Activated CD8-positive, alpha-beta memory T cell treated with anti-CD3 and anti-CD28 coated beads for 36 hours (primary cell): ENCODE results near the gene UCHL5. TPM values are rescaled to one million over a fixed set of nuclear protein-coding genes. Genes with fewer than 3 reads are reported as not detected.

Experiments used
- CTCF ChIA-PET: fragments of 350-600 bp; sonication (Branson Sonifier 250); formaldehyde crosslinking; loops from one replicate; lab custom pipeline; 2021; ENCODE audit warnings: antibody characterized with exemption; lab: Charles Lee
- POLR2A ChIA-PET: fragments of 350-600 bp; sonication (Branson Sonifier 250); formaldehyde crosslinking; loops from one replicate; lab custom pipeline; 2021; ENCODE audit warnings: antibody characterized with exemption; lab: Charles Lee
- total RNA-seq, 2 experiments: library from RNA; stranded (reverse); gene quantifications; one replicate each; pipeline ENCODE4 v1.2.3, GENCODE V29; 2021

Gene UCHL5, protein sequence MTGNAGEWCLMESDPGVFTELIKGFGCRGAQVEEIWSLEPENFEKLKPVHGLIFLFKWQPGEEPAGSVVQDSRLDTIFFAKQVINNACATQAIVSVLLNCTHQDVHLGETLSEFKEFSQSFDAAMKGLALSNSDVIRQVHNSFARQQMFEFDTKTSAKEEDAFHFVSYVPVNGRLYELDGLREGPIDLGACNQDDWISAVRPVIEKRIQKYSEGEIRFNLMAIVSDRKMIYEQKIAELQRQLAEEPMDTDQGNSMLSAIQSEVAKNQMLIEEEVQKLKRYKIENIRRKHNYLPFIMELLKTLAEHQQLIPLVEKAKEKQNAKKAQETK
- total RNA-seq, result 100 to 1,000 TPM; 112 to 118 TPM

DNA sequence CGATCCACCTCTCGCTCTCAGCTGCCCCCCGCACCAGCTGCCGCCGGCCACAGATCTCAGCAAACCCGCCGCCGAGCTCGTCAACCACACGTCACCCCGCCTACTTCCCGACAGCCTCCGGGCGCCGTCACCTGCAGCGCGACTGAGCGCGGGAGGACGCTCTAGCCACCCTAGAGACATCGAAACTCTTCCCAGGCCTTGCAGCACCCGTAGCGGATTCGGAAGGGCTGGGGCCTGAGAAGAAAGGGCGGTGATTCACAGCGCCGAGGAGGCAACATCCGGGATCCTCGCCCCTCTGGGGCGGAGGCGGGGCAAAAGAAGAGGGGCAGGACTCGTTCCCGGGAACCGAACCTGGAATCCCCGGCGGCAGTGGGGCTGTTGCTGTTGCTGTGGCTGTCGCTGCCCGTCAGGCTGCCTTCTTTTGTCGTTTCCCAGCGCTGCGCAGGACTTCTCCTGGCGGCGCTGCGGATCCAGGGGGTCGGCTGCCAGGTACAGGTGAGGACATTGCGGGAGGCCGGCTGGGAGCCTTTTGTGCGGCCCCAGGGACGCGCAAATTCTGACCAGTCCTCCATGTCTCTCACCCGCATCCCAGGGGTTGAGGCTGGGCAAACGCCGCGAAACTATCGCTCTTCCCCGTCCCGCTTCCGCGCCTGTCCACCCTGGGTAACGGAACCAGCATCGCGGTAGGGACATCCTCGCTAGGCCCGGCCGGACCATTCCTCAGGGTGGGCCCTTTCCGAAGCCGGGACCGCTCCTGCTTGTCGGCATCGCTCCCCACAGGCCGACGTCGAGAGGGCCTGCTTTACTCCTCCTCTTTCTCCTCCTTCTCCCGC, at the start of gene UCHL5, which contains the start of gene RO60:
Gene UCHL5, minus strand, starts transcription at position 79 of the 833 bp plus-strand sequence. CDS start 100 bp downstream, outside the sequence.
Gene RO60, plus strand, starts transcription at position 331 of the 833 bp plus-strand sequence. CDS start 9,443 bp downstream, outside the sequence.
- ChIA-PET CTCF (interaction anchor here (0.7 to 2.0 kb wide), 7 partner anchors 10 to 252 kb away, joined by 3 to 9 read pairs (median 5); partner anchors contain the start of genes CDC73 and GLRX2), POLR2A (interaction anchor here (0.9 to 2.3 kb wide), 8 partner anchors 10 to 252 kb away, joined by 3 to 23 read pairs (median 9); partner anchors contain the start of genes CDC73, GLRX2 and RGS2)

DNA sequence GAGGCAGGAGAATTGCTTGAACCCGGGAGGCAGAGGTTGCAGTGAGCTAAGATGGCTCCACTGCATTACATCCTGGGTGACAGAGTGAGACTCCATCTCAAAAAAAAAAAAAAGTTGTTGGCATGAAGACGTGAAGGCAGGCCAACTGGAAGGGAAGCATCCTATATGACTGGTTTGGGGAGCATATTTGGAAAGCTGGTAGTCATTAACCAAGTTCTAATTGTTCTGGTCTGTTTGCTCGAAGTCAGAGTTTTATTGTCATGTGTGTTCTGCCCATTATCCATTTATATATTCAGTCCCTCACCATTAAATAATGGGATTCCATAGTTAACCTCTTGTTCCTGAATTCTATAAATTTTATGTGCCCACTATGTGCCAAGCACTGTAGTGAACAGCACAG, 49.3 kb upstream of the UCHL5 start:
- ChIA-PET POLR2A (no interaction called here), CTCF (interaction anchor here (1.0 to 1.2 kb wide), 2 partner anchors 11 to 13 kb away, joined by 3 read pairs; no protein-coding TSS in a partner anchor)

DNA sequence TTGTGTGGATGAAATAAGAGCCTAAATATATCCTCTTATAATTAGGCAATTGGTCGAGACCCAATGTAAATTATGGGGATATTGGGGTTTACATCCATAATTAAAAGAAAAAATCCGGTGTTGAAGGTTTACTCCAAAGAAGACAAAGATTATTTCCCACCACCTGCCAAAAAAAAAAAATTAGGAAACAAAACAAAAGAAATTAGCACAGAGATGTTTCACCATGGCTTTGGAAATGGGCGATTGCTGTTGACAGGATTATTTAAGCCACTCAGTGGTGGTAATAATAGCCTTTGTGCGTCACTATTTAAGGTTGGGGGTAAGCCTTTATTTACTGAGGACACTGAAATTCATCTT, 46.6 kb upstream of the UCHL5 start:
- ChIA-PET POLR2A (interaction anchor here (1.2 to 2.0 kb wide), 2 partner anchors 16 to 47 kb away, joined by 8 to 10 read pairs; partner anchors contain the start of genes CDC73, RO60 and UCHL5), CTCF (interaction anchor here (0.9 to 2.1 kb wide), 2 partner anchors 17 to 47 kb away, joined by 4 to 9 read pairs; partner anchors contain the start of genes RO60 and UCHL5)

DNA sequence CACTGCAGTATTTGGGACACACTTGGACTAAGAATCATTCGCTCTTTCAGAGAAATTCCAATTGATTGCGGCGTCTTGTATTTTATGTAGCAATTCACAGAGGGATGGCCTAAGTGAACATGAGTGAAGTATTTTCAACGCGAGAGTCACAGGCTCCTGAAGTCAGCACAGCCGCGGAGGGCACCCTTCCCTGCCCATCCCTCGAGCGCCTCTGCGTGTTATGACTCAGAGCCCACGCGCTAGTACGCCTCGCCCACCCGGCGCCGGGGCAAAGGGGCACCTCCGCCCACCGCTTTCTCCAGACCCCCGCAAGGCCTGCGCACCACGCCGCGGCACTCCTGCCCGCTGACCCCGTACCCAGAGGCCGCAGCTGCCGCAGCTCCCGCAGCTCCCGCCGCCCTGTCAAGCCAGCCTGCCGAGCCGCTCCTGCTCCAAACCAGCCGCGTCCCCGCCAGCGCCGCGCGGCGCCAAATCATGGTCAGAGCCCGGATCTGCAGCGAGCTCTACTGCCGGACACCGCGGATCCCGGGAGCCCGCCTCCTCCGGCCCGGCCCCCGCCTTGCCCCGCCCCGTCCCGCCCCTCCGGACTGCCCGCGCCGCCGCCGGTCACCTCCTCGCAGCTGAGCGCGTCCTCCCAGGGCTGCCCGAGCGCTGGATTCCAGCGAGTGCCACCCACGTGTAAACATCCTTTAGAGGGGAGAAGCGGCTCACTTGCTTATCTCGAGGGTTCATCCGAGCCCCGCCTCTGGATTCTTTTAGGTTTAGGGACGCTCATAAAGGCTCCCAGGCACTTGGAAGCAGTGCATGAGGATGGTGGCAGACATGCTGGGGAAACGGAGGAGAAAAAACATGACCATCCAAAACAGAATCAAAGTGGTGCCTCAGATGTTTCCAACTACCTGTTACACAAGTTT, 46.0 kb upstream of the UCHL5 start, which contains the start of gene GLRX2:
Gene GLRX2, minus strand, starts transcription at position 508 of the 914 bp plus-strand sequence. Its CDS starts 32 bp downstream, at position 476.
- POLR2A ChIA-PET, result interaction anchor here (1.2 to 2.0 kb wide), 3 partner anchors 12 to 47 kb away, joined by 4 to 10 read pairs (median 8); partner anchors contain the start of genes CDC73, RO60 and UCHL5
- CTCF ChIA-PET, result interaction anchor here (0.9 to 2.1 kb wide), 5 partner anchors 16 to 47 kb away, joined by 3 to 9 read pairs (median 4); partner anchors contain the start of genes RO60 and UCHL5

DNA sequence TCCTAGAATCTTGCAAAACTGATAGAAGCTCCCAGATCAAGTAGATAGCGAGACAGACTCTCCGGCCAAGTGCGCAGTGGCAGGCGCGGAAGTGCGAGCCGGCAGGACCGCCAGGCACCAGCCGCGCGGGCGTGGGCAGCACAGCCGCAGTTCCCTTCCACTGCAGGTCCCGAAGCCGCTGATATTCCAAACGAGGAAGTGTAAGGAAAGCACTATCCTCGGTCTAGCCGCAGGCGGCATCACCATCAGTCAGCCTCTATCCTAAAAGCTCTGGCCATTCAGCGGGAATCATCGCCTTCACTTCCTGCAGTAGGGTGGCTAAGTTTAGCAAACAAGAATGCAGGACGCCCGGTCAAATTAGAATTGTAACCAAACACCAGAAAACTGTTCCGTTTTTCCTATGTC, 45.3 kb upstream of the UCHL5 start:
- ChIA-PET POLR2A (interaction anchor here (0.7 to 2.0 kb wide), 5 partner anchors 11 to 82 kb away, joined by 4 to 12 read pairs (median 8); partner anchors contain the start of genes CDC73, RO60 and UCHL5), CTCF (interaction anchor here (1.1 to 2.1 kb wide), 5 partner anchors 17 to 46 kb away, joined by 3 to 9 read pairs (median 4); partner anchors contain the start of genes RO60 and UCHL5)

DNA sequence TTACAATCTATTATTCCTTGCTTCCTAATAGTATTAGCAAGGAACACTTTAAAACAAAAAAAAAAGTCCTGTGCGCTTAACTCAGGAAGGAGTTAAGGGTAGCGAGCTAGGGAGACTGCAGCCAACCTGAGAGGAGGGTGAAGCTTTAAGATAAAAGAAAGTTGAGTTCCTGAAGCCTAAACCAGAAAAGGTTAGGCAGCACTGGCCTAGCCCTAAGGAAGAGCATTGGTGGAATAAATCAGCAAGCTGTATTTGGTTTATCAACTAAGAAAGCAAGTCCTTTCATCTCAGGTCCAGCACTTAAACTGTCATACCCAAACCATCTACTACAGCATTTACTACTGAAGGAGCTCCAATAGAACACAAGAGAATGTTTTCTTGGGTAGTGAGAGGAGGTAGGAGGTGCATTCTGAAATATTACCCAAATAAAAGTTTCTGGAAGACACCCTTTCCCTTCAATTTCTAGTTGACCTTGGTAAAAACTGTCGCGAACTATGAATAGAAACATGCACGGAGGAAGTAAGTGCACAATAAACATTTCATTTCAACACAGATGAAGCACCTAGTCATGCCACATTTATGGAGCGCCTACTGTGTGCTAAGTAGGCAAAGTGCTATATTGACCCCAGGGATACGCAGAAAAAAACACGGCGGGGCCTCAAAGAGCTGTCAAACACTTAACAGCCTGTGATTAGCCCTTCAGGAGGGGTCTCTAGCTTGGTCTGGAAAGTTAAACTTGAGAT, 44.8 kb upstream of the UCHL5 start:
- POLR2A ChIA-PET, result interaction anchor here (0.7 to 2.0 kb wide), 4 partner anchors 11 to 82 kb away, joined by 4 to 12 read pairs (median 6); partner anchors contain the start of genes CDC73, RO60 and UCHL5
- CTCF ChIA-PET, result interaction anchor here (1.1 to 2.1 kb wide), 4 partner anchors 19 to 45 kb away, joined by 3 to 9 read pairs (median 4); partner anchors contain the start of genes RO60 and UCHL5

DNA sequence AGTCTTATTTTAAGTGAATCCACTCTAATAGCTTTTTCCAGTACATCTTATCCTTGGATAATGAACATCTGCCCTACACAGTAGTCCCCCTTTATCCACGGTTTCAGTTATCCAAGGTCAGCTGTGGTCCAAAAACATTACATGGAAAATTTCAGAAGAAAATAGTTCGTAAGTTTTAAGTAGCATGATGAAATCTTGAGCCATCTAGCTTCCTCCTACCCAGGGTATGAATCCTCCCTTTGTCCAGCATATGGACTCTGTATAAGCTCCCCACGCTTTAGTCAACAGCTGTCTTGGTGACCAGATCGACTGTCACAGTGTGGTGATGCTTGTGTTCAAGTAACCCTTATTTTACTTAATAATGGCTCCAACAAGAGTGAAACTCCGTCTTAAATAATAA, 43.5 kb upstream of the UCHL5 start:
- POLR2A ChIA-PET, result no interaction called here
- CTCF ChIA-PET, result no interaction called here

DNA sequence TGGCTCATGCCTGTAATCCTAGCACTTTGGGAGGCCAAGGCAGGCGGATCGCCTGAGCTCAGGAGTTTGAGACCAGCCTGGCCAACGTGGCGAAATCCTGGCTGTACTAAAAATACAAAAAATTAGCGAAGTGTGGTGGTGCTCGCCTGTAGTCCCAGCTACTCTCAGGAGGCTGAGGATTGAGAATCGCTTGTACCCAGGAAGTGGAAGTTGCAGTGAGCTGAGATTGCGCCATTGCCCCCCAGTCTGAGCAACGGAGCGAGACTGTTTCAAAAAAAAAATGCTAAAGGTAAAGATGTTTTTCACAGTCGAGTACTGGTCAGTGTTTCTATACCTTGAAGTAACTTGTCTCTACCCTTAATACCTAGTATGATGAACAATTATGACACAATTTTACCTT, 35.0 kb upstream of the UCHL5 start:
- ChIA-PET CTCF (interaction anchor here (0.6 kb wide), 1 partner anchor 23 kb away, joined by 3 read pairs; no protein-coding TSS in a partner anchor), POLR2A (interaction anchor here (1.9 kb wide), 1 partner anchor 10 kb away, joined by 4 read pairs; the partner anchor contains the start of gene GLRX2)

DNA sequence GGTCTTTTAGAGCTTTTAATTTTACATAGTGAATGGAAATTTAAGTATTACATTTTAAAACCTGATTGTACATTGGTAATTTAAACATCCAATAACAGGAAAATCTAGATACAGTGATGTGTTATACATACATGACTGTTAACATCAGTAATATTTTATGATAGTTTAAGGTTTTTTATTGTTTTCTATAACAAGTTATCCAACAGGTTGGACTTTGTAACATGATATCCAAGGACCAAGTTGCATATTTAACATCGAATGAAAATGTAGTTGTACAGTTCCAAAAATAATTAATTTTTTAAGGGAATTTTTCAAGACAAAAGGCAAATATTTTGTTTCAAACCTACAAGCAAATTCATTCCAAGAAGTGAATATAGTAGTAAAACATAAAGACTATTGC, 31.7 kb upstream of the UCHL5 start:
- POLR2A ChIA-PET, result no interaction called here
- CTCF ChIA-PET, result no interaction called here

DNA sequence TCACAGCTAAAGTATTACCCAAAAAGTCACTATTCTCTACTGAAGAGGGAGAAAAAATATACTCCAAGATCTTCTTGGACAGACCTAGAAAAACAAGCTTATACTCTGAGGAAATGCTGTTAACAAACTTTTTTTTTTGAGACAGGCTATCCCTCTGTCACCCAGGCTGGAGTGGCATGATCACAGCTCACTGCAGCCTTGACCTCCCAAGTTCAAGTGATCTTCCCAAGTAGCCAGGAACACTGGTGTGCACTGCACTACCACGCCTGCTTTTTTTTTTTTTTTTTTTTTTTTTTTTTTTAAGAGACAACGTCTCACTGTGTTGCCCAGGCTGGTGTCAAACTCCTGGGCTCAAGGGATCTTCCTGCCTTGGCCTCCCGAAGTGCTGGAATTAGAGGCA, 28.7 kb upstream of the UCHL5 start:
- POLR2A ChIA-PET, result no interaction called here
- CTCF ChIA-PET, result no interaction called here

DNA sequence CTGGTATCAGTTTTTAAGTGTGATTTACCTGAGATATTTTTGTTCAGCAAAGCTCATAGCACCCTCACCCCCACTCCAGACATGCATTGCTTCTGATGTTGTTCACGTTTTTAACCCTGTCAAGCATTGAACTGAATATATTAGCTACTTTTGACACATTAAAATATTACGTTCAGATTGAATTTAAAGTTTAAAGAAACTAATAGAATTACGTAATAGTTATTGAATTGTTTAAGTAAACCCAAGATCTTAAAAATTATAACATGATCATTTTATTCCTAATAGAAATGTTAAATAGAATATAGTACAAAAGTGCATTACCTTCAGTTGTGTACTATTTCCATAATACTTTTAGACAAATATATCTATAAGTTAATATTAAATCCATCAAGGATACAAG, 27.2 kb upstream of the UCHL5 start:
- ChIA-PET POLR2A (no interaction called here), CTCF (no interaction called here)

DNA sequence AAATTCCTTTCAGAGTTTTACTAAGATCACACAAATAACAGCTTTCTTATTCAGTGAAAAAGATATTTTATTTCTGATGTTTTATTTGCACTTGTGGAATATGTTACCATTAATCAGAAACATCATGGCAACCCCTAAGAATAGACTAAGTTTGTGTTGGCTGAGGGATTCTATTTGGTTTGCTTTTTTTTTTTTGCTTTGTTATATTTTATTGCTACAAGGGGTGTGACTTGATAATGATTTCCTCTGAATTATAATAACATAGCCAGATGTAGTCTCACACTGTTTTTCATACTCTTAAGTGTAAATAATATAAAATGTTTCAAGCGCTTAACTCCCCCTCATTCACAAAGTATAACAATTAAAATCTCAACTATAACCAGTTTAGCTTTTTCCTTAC, 26.1 kb upstream of the UCHL5 start:
- POLR2A ChIA-PET, result interaction anchor here (0.8 kb wide), 1 partner anchor 27 kb away, joined by 3 read pairs; the partner anchor contains the start of gene UCHL5

DNA sequence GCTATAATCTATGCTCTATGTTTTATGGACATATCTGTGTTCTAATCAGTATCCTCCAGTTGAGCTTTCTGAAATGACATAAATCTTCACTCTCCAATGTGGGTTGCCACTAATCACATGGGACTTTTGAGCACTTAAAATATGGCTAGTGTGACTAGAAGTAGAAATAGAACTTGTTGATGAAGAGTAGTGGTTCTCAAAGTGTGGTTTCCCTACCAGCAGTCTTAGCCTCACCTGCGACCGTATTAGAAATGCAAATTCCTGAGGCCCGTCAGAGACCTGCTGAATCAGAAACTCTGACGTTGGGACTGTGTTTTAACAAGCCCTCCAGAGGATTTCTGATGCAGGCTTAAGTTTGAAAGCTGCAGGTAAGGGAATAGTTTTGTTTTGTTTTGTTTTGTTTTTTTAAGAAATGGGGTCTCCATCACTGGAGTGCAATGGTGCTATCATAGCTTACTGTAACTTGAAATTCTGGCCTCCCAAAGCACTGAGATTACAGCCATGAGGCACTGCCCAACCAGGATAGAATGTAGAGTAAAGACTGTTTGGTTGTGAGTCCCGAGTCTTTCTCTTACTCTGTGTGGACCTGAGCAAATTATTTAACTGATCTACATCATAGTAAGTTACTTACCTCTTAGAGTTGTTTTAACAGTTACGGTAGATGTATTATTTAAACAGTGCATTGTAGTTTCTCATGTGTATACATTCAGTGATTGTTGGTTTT, 24.4 kb upstream of the UCHL5 start:
- POLR2A ChIA-PET, result no interaction called here

More for the DNA sequence above, 26.1 kb upstream of the UCHL5 start:
- CTCF ChIA-PET, result interaction anchor here (1.3 kb wide), 1 partner anchor 38 kb away, joined by 3 read pairs; no protein-coding TSS in a partner anchor

DNA sequence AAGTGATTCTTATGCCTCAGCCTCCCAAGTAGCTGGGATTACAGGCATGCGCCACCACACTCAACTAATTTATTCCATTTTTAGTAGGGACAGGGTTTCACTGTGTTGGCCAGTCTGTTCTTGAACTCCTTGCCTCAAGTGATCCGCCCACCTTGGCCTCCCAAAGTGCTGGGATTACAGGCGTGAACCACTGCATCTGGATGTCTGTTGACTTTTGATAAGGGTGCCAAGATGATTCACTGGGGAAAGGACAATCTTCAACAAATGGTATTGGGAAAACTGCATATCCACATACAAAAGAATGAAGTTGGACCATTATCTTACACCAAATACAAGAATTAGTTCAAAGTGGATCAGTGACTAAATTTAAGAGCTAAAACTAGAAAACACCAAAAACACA, 20.0 kb upstream of the UCHL5 start:
- CTCF ChIA-PET, result interaction anchor here (0.6 kb wide), 1 partner anchor 143 kb away, joined by 3 read pairs; no protein-coding TSS in a partner anchor
- POLR2A ChIA-PET, result interaction anchor here (0.6 kb wide), 1 partner anchor 14 kb away, joined by 3 read pairs; no protein-coding TSS in a partner anchor

More for the DNA sequence above, 24.4 kb upstream of the UCHL5 start:
- CTCF ChIA-PET, result interaction anchor here (0.6 kb wide), 1 partner anchor 592 kb away, joined by 3 read pairs; no protein-coding TSS in a partner anchor

DNA sequence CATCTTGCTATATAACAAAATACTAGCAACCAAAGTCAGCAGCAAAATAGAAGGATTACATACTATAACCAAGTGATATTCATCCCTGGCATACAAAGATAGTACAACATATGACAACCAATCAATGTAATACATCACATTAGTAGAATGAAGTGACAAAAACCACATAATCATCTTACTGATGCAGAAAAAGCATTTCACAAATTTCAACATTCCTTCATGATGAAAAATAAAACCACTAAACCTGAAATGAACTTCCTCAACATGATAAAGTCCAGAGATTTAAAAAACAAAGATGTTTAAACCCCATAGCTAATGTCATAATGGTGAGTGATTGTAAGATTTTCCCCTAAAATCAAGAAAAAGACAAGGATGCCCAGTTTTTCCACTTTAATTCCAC, 18.8 kb upstream of the UCHL5 start:
- POLR2A ChIA-PET, result no interaction called here
- CTCF ChIA-PET, result no interaction called here

DNA sequence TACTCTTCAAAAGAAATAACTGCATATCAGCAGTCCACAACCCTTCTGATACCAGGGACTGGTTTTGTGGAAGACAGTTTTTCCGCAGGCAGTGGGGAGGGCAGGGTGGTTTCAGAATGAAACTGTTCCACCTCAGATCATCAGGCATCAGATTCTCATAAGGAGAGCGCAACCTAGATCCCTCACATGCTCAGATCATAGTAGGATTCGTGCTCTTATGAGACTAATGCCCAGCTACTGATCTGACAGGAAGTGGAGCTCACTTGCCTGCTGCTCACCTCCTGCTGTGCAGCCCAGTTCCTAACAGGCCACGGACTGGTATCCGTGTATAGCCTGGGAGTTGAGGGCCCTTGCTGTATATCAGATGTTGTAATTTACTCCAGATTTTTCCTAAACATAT, 11.8 kb upstream of the UCHL5 start:
- CTCF ChIA-PET, result interaction anchor here (0.6 to 1.3 kb wide), 3 partner anchors 9 to 34 kb away, joined by 3 to 4 read pairs (median 4); partner anchors contain the start of genes GLRX2 and UCHL5
- POLR2A ChIA-PET, result interaction anchor here (0.7 to 0.9 kb wide), 2 partner anchors 12 to 22 kb away, joined by 3 to 6 read pairs; partner anchors contain the start of genes RO60 and UCHL5
